ENCODE results near the gene MIGA2. TPM values are rescaled to one million over a fixed set of nuclear protein-coding genes. Genes with fewer than 3 reads are reported as not detected.

Gene MIGA2
- total and polyA plus RNA-seq, 2 of the 8 experiments (the other 6 are each of a cell fraction or from before 2014, with no cell fraction given): 24.6 to 39.0 TPM

DNA sequence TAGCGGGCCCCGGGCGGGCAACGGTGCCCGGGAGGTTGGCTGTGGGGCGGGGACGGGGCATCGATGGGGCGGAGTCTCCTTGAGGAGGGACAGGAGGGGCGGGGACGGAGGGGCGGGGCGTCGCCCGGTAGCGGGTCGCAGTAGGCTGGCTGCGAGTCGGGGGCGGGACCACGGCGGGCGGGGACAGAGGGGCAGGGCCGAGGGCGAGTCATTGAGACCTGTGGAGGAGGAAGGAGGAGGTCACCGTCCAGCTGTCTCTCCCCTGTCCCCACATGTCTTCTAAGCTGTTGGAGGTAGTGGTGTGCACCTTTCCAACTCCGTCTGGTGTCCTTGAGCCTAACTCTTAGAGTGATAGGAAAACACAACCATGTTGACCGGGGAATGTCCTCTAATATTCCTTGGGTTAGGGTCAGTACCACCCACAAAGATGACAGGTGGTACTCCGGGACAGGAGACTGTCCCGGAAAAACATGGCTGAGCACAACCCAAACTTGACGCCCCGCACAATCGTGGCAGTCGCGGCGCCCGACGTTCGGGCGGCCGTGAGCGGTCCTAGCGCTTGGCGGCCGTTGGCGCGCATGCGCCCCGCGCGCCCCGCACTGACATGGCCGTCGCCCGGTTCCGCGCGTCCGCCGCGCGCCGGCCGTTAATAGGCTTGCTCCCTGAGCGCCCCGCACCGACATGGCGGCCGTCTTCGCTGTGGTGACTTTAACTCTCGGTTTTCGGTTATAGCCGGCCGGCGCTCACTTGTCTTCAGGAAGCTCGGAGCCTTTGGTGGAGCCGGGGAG, 74.5 kb downstream of the MIGA2 start, which contains the start of the genes CRAT and PTPA (continued):
- TF ChIP-seq, protein P1, sequence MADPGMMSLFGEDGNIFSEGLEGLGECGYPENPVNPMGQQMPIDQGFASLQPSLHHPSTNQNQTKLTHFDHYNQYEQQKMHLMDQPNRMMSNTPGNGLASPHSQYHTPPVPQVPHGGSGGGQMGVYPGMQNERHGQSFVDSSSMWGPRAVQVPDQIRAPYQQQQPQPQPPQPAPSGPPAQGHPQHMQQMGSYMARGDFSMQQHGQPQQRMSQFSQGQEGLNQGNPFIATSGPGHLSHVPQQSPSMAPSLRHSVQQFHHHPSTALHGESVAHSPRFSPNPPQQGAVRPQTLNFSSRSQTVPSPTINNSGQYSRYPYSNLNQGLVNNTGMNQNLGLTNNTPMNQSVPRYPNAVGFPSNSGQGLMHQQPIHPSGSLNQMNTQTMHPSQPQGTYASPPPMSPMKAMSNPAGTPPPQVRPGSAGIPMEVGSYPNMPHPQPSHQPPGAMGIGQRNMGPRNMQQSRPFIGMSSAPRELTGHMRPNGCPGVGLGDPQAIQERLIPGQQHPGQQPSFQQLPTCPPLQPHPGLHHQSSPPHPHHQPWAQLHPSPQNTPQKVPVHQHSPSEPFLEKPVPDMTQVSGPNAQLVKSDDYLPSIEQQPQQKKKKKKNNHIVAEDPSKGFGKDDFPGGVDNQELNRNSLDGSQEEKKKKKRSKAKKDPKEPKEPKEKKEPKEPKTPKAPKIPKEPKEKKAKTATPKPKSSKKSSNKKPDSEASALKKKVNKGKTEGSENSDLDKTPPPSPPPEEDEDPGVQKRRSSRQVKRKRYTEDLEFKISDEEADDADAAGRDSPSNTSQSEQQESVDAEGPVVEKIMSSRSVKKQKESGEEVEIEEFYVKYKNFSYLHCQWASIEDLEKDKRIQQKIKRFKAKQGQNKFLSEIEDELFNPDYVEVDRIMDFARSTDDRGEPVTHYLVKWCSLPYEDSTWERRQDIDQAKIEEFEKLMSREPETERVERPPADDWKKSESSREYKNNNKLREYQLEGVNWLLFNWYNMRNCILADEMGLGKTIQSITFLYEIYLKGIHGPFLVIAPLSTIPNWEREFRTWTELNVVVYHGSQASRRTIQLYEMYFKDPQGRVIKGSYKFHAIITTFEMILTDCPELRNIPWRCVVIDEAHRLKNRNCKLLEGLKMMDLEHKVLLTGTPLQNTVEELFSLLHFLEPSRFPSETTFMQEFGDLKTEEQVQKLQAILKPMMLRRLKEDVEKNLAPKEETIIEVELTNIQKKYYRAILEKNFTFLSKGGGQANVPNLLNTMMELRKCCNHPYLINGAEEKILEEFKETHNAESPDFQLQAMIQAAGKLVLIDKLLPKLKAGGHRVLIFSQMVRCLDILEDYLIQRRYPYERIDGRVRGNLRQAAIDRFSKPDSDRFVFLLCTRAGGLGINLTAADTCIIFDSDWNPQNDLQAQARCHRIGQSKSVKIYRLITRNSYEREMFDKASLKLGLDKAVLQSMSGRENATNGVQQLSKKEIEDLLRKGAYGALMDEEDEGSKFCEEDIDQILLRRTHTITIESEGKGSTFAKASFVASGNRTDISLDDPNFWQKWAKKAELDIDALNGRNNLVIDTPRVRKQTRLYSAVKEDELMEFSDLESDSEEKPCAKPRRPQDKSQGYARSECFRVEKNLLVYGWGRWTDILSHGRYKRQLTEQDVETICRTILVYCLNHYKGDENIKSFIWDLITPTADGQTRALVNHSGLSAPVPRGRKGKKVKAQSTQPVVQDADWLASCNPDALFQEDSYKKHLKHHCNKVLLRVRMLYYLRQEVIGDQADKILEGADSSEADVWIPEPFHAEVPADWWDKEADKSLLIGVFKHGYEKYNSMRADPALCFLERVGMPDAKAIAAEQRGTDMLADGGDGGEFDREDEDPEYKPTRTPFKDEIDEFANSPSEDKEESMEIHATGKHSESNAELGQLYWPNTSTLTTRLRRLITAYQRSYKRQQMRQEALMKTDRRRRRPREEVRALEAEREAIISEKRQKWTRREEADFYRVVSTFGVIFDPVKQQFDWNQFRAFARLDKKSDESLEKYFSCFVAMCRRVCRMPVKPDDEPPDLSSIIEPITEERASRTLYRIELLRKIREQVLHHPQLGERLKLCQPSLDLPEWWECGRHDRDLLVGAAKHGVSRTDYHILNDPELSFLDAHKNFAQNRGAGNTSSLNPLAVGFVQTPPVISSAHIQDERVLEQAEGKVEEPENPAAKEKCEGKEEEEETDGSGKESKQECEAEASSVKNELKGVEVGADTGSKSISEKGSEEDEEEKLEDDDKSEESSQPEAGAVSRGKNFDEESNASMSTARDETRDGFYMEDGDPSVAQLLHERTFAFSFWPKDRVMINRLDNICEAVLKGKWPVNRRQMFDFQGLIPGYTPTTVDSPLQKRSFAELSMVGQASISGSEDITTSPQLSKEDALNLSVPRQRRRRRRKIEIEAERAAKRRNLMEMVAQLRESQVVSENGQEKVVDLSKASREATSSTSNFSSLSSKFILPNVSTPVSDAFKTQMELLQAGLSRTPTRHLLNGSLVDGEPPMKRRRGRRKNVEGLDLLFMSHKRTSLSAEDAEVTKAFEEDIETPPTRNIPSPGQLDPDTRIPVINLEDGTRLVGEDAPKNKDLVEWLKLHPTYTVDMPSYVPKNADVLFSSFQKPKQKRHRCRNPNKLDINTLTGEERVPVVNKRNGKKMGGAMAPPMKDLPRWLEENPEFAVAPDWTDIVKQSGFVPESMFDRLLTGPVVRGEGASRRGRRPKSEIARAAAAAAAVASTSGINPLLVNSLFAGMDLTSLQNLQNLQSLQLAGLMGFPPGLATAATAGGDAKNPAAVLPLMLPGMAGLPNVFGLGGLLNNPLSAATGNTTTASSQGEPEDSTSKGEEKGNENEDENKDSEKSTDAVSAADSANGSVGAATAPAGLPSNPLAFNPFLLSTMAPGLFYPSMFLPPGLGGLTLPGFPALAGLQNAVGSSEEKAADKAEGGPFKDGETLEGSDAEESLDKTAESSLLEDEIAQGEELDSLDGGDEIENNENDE (IDR thresholded peaks at IDR 0.05; ENCODE audit: insufficient replicate concordance, low read length): no peak
- TF ChIP-seq POLR2AphosphoS5 (IDR thresholded peaks at IDR 0.05; ENCODE audit: low read depth, low read length): peak; percentile 96
- TF ChIP-seq CEBPB (IDR thresholded peaks at IDR 0.05; ENCODE audit: low read depth, low read length): no peak
- no peak for TF ChIP-seq CBX5 (IDR thresholded peaks at IDR 0.05; ENCODE audit: low read depth, low read length)
- TF ChIP-seq BACH1 (IDR thresholded peaks at IDR 0.05; ENCODE audit: low read length): no peak
- no peak for TF ChIP-seq EZH2 (IDR thresholded peaks at IDR 0.05; ENCODE audit: low read depth, low read length, severe bottlenecking)
- no peak for TF ChIP-seq TEAD4 (IDR thresholded peaks at IDR 0.05; ENCODE audit: low read depth, low read length)
- no peak for TF ChIP-seq CBX8 (IDR thresholded peaks at IDR 0.05; ENCODE audit: borderline replicate concordance, low read depth, low read length)
- TF ChIP-seq HDAC6 (IDR thresholded peaks at IDR 0.05; ENCODE audit: low read depth, low read length): no peak

All from H1 (cell line).